HL-60/S4 (cell line): ENCODE results near the gene RAPSN.

Experiments
- in situ Hi-C: fragments of 300-500 bp; cut with MboI; formaldehyde crosslinking; loops from 2 replicates; pipeline ENCODE4 v1.14.3; 2022; ENCODE audit warnings: low sequenced_read_pairs

Gene RAPSN

DNA sequence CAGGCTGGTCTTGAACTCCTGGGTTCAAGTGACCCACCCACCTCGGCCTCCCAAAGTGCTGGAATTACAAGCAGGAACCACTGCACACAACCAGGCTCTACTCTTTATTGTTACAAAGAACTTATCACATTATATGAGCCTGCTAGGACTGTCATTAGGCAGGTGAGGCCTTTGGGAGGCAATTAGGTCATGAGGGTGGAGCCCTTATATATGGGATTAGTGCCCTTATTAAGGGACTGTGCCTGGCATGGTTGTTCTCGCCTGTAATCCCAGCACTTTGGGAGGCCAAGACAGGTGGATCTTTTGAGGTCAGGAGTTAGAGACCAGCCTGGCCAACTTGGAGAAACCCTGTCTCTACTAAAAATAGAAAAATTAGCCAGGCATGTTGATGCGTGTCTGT is 12.2 kb downstream of the RAPSN start:
- in situ Hi-C loops, result loop anchor here (25.0 kb wide), 1 partner anchor 549 kb away; no protein-coding TSS in a partner anchor

GRCh38 chr11:47435687-47436086 is 13.2 kb downstream of the RAPSN start:
- in situ Hi-C loops, result loop anchor here (25.0 kb wide), 1 partner anchor 548 kb away; no protein-coding TSS in a partner anchor

DNA sequence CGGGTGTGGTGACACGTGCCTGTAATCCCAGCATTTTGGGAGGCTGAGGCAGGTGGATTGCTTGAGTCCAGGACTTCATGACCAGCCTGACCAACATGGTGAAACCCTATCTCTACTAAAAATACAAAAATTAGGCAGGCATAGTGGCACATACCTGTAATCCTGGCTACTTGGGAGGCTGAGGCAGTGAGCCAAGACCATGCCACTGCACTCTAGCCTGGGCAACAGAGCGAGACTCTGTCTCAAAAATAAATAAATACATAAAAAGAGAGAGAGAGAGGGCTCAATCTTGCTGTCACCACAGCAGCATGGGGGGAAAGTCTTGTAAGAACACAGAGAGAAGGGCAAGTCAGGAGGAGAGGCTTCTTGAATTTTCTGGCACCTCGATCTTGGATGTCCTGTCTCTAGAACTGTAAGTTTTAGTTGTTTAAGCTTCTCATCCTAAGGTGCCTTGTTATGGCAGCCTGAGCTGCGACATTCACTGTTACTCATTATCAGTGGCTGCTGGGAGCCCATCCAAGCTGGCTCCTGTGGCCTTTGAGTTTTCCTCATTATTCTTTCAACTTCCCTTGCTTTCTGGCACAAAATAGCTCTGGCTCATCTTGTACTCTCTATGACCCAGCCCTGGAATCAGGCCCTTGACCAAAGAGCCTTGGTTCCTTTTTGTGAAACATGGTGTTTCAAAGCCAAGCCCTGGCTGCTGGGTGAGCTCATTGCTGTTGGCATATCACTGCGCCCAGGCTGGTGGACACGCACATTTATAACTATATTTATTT is 14.7 kb downstream of the RAPSN start:
- in situ Hi-C loops, result loop anchor here (25.0 kb wide), 1 partner anchor 547 kb away; no protein-coding TSS in a partner anchor

- in situ Hi-C loops, result loop anchor here (25.0 kb wide), 1 partner anchor 546 kb away; no protein-coding TSS in a partner anchor
Measured at GRCh38 chr11:47433157-47433556, 15.8 kb downstream of the RAPSN start.

DNA sequence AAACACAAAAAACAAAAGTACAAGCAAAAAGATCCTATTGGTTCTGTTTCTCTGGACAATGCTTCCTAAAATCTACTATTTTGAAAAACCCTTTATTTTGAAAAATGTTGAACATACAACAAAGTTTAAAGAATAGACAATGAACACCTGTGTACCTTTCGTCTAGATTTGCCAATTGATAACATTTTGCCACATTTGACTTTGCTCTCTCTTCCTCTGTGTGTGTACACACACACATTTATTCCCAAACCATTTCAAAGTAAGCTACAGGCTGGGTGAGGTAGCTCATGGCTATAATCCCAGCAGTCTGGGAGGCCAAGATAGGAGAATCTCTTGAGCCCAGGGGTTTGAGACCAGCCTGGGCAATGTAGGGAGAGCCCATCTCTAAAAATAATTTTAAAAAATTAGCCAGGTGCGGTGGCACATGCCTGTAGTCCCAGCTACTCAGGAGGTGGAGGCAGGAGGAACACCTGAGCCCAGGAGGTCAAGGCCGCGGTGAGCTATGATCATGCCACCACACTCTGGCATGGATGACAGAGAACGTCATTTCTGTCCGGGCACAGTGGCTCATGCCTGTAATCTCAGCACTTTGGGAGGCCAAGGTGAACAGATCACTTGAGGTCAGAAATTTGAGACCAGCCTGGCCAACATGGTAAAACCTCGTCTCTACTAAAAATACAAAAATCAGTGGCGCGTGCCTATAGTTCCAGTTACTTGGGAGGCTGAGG is 17.4 kb downstream of the RAPSN start:
- in situ Hi-C loops, result loop anchor here (25.0 kb wide), 1 partner anchor 544 kb away; no protein-coding TSS in a partner anchor

DNA sequence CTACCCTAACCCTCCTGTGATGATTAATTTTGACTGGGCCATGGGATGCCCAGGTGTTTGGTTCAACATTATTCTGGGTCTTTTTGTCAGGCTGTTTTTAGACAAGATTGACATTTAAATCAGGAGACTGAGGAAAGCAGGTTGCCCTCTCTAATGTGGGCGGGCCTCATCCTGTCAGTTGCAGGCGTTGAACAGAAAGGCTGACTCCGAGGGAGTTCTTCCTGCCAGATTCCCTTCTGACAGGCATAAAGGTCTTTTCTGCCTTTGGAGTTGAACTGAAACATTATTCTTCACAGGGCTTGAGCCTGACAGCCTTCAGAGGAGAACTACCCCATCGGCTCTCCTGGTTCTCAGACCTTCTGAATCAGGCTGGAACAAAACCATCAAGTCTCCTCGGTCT is 18.4 kb downstream of the RAPSN start:
- in situ Hi-C loops, result loop anchor here (25.0 kb wide), 1 partner anchor 543 kb away; no protein-coding TSS in a partner anchor

DNA sequence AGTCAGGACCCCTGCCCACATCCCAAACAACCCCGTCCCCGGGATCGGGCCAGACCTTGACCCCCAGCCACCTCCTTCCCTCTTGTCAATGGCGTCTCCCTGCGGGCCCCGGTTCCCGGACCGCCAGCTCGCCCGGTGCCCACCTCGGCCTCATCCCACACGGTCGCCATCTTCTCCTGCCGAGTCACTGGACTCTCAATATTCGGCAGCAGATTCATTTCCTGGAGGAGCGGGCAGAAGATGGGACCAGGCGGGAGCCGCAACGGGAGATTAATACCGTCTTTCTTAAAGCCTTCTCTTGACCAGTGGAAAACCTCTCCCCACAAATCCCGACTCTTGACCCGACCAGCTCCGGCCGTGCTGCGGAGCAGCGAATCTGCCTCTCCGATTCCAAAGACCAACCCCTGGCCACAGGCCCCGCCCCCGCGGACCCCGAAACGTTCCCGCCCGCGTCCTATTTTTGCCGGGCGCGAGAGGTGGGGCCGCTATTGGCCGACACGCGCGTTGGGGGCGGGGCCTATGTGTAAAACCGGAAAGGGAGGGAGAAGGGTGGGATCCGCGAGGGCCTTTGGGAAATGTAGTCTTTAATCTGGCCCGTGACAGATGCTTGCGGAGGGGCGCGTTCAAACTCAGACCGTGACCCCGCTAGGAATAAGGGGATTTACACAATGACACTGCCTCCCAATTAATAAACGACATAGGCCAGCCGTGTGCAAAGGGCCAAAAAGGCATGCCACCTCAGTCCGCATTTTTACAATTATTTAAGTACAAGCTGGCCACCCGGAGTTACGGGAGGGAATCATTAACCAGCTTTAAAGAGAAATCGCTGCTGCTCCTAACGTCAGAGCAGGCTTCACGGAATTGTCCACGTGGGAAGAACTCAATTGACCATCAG is 22.6 kb downstream of the RAPSN start, which contains the start of gene PSMC3:
Gene PSMC3 (minus strand): TSS at position 378 of the 895 bp plus-strand sequence. CDS start 160 bp downstream, at position 218.
- in situ Hi-C loops, result loop anchor here (25.0 kb wide), 1 partner anchor 539 kb away; no protein-coding TSS in a partner anchor

DNA sequence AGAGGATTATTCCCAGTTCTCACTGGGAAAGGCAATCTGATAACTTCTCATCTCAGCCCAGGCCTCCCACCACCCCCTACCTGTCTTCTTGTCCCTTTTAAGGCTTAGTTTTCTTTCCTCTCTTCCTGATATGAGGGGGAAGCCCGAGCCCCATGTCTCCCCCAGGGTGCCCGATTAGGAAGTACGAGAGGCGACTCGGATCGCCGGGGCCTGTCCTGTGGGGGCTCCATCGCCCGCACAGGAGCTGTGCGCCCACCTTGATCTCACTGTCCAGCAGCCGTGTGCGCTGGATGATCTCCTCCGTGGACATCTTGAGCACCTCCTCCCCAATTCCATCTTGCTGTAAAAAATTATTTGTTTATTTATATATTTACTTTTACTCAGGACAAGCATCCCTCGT is 23.3 kb downstream of the RAPSN start:
- in situ Hi-C loops, result loop anchor here (25.0 kb wide), 1 partner anchor 538 kb away; no protein-coding TSS in a partner anchor

DNA sequence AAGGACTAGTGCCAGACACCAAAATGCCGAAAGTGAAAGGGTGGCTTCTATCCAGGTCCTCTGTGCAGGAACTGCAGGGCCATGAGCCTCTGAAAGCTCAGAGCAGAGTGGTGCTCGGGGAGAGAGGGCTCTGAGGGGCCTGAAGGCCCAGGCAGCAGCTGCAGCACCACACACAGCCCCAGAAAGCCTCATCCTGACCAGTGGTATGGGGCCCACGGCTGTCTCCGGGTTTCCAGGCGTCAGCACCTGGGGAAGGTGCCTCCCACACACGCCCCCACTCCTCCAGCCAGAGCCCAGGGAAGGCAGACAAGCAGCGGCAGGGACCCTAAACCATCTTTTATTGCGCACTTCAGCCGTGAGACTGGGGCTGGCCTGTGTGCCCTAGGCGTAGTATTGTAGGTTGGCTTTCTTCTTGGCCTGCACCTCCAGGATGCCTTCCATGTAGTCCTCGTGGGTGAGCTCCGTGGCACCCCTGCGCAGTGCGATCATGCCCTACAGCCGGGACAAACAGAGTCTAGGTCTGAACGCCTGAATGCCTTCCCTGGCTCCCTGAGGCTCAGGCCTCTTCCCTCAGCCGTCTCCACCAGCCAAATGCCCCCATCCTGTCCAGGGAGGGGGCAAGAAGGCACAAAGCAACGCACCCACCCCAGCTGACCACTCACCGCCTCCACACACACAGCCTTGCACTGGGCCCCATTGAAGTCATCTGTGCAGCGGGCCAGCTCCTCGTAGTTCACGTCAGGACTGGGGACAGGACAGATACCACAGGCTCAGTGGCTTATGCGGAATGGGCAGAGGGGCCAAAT is 30.3 kb downstream of the RAPSN start:
- in situ Hi-C loops, result no loop called here

DNA sequence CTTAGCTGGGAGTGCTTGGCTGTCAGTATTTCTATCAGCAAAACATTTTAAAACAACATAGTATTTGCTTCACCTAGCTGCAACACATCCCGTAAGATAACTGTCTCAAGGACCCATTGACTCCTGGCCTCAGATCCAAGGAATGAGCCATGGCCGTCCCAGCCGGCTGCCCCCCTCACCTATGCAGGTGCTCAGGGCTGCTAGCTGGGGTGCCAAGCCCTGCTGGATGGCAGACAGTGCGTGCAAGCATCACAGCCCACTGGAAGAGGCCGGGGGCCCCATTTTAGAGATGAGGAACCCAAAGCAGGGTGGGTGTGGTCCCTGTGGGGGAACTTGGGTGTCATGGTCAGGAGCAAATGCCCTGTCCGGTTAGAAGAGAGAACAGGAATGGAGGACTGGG is 31.2 kb downstream of the RAPSN start:
- in situ Hi-C loops, result no loop called here

DNA sequence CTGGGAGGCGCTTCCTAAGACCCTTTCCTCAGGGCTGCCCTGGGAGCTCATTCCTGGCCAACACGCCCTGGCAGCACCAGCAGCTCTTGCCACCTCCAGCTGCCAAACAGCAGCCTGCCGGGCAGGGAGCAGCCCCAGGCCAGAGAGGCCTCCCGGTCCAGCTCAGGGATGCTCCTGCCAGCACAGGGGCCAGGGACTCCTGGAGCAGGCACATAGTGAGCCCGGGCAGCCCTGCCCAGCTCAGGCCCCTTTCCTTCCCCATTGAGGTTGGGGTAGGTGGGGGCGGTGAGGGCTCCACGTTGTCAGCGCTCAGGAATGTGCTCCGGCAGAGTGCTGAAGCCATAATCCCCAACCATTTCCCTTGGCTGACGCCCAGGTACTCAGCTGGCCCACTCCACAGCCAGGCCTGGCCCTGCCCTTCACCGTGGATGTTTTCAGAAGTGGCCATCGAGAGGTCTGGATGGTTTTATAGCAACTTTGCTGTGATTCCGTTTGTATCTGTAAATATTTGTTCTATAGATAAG is 32.9 kb downstream of the RAPSN start:
- in situ Hi-C loops, result no loop called here

DNA sequence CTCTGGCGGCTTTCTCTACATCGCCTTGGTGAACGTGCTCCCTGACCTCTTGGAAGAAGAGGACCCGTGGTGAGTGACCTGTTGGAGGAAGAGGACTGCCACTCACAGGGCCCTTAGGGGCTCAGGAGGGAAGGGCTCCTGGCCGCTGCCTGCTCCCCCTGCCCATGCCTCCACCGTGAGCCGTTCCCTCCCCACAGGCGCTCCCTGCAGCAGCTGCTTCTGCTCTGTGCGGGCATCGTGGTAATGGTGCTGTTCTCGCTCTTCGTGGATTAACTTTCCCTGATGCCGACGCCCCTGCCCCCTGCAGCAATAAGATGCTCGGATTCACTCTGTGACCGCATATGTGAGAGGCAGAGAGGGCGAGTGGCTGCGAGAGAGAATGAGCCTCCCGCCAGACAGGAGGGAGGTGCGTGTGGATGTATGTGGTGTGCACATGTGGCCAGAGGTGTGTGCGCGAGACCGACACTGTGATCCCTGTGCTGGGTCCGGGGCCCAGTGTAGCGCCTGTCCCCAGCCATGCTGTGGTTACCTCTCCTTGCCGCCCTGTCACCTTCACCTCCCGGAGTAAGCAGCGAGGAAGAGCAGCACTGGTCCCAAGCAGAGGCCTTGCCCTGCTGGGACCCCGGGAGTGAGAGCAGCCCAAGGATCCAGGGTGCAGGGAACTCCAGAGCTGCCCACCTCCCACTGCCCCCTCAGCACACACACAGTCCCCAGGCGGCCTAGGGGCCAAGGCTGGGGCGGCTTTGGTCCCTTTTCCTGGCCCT is 33.7 kb downstream of the RAPSN start:
- in situ Hi-C loops, result no loop called here

- in situ Hi-C loops, result no loop called here
Measured at GRCh38 chr11:47414685-47415070, 34.3 kb downstream of the RAPSN start.

DNA sequence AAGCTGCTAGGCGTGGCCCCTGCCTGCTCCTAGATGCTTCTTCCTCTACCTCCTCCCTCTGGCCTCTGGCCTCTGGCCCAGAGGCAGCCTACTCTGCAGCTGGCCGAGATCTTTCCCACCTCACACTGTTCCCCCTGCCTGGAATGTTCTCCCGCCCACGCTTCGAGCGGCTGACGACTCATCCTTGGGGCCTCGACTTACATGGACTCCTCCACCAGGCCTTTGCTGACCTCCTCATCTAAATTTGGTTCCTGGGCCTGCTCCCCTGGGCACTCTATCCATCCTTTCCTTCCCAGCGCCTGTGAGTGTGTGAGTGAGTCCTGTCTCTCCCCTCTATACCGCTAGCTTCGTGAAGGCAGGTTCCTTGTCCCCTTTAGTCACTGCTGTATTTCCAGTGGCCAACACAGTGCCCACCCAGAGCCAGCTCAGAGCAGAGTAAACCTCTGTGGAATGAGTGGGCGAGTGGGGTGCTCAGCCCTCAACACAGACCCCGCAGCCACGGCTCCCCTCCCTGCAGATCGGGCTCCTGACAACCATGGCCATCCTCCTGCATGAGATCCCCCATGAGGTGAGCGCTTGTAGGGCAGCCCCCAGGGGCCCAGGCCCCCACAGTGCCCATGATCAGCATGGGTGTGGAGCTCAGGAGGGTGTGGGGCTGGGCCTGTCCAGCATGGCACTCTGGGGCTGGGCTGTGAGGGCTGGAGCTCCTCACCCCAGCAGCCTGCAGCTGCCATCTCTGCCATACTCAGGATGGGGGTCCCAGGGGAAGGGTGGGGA is 34.8 kb downstream of the RAPSN start:
- in situ Hi-C loops, result no loop called here

DNA sequence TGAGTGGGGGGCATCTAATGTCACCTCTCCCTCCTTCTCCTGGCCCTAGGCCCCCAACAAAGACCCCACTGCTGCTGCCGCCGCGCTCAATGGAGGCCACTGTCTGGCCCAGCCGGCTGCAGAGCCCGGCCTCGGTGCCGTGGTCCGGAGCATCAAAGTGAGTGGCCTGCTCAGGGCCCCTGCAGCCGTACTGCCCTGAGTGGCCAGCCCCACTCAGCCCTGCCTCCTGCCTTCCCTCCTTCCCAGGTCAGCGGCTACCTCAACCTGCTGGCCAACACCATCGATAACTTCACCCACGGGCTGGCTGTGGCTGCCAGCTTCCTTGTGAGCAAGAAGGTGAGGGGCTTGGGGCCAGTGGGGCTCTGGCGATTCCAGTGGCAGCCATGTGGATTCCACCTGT is 35.6 kb downstream of the RAPSN start:
- in situ Hi-C loops, result no loop called here

GRCh38 chr11:47411884-47412746 is 36.8 kb downstream of the RAPSN start:
- in situ Hi-C loops, result no loop called here
